Hematopoietic multipotent progenitor cell treated with erythropoietin and hydrocortisone succinate and interleukin-3 and kit ligand, for 17 days (in vitro differentiated cells): ENCODE results near the gene PRSS38.

Experiments used
- DNase-seq: peaks from one replicate; pipeline ENCODE4 v3.0.0-alpha.2; 2015; ENCODE audit warnings: low spot score

Gene PRSS38

DNA sequence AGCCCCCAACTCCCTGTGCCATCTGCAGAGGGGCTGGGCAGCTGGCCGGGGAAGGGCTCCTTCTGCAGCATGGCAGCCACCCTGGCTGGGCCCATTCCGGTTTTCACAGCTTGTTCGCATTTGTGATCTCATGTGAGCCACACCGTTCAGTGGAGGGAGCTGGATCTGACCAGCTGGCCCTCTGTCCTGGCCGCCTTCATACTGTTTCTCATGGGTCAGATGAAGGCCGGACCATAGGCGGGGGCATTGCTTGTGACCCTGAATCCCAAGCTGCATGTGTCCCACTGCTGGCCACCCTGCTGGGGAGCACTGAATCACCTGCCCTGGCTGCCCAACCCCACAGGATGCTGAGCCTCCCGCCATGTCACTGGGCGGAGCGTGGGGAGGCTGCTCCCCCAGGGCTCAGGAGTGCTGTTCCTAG, 36.4 kb upstream of the PRSS38 start:
- DNase-seq: no peak

DNA sequence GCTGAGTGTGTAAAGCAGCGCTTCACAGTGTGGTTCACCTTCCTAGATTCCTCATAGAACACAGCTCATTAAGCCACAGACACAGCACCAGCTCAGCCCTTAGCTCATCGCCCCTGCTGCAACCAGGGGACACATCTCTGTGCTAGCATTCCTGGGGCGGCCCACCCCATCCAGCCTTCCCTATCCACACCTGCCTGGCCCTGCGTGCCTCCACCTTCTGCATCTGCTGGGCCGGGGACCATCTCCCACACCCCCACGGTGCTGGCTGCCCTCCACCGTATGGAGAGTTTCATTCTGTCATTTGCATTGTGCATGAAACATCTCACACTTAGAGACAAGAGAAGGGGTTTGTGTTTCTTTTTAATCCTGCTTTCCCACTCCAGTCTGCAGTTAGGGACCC, 35.8 kb upstream of the PRSS38 start:
- no peak for DNase-seq

DNA sequence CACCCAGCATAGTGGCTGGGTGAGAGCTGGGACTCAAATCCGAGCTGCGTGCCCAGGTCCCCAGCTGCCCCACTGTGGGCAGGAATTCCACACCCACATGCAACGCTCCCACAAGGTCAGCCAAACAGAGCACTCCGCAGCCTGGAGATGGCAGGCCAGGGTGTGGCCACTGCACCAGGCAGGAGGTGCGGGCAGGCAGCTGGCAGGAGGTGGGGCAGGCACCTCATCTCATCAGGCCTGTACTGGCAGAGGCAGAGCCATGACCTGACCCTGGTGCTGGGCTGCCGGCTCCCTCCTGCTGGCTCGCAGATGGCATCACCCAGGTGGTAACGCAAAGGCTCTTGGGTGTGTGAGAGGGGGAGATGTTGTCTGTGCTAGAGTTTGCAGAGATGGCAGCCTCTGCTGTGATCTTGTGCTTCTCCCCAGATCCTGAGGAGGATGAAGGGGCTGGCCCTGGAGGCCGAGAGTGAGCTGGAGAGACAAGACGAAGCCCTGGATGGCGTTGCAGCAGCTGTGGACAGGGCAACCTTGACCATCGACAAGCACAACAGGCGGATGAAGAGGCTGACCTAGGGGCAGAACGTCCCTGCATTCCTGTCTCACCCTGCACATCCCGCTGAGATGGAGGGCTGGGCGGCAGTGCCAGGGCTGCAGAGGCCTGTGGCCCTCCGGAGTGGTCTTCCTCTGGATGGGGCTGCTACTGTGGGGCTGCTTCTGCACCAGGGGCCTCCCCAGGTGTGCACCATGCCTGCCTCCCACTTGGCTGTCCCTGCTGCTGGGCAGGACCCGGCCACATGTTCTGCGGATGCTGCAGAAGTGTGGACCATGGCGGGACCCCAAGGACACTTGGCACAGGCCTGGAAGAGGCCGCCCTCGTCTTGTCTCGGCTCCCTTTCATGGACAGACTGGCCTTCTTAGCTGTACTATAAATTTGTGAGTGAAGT, 35.1 kb upstream of the PRSS38 start:
- DNase-seq: no peak

DNA sequence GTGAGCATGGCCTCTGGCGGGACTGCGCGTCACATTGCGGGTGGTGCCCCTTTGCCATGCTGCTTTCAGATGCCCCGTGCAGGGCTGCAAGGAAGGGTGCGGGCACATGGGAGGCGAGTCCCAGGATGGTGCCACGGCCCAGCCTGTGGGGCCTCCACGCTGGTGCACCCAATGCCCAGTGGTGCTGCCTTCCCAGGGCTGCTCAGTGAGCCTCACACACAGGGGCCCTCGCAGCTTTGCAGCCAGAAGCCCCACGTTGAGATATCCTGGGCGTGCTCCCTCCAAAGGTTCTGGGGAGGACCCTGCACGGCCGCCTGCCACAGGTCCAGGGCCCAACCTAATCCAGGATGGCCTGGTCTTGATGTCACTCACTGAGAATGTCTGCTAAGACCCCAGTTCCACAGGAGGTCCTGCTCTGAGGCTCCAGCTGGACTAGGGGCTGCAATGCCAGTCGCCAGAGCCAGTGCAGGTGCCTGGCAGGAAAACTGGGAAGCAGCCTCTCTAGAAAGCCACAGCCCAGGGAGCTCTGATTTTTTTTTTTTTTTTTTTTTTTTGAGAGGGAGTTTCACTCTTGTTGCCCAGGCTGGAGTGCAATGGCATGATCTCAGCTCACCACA, 34.1 kb upstream of the PRSS38 start:
- DNase-seq: no peak

DNA sequence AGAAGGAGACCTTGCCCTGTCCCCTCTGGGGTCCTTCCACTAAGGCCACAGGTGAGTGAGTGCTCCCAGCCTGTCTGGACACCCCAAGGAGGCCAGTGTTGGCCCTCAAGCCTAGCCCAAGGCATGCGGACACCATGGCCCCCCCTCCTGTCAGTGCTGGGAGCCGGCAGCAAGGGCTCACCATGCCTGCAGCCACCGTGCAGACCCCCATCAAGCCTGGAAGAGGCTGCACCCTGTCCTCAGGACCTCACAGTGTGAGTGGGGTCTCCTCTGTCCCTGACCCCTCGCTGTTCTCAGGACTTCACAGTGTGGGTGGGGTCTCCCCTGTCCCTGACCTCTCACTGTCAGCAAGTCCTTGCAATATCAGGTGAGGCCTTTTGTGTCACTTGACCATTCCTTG, 33.2 kb upstream of the PRSS38 start:
- DNase-seq: no peak

DNA sequence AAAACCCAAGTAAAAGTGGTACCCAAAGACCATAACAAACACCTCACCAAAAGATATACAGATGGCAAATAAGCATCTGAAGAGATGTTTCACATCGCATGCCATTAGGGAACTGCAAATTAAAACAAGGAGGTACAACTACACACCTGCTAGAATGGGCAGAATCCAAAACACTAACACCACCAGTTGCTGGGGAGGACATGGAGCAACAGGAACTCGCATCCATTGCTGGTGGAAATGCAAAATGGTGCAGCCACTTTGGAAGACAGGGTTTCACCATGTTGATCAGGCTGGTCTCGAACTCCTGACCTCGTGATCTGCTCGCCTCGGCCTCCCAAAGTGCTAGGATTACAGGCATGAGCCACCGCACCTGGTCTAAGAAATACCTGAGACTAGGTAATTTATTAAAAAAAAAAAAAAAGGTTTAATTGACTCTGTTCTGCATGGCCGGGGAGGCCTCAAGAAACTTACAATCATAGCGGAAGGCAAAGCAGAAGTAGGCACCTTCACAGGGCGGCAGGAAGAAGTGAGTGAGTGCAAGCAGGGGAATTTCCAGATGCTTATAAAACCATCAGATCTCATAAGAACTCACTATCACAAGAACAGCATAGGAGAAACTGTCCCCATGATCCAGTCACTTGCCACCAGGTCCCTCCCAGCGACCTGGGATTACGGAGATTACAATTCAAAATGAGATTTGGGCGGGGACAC, 30.2 kb upstream of the PRSS38 start:
- no peak for DNase-seq

DNA sequence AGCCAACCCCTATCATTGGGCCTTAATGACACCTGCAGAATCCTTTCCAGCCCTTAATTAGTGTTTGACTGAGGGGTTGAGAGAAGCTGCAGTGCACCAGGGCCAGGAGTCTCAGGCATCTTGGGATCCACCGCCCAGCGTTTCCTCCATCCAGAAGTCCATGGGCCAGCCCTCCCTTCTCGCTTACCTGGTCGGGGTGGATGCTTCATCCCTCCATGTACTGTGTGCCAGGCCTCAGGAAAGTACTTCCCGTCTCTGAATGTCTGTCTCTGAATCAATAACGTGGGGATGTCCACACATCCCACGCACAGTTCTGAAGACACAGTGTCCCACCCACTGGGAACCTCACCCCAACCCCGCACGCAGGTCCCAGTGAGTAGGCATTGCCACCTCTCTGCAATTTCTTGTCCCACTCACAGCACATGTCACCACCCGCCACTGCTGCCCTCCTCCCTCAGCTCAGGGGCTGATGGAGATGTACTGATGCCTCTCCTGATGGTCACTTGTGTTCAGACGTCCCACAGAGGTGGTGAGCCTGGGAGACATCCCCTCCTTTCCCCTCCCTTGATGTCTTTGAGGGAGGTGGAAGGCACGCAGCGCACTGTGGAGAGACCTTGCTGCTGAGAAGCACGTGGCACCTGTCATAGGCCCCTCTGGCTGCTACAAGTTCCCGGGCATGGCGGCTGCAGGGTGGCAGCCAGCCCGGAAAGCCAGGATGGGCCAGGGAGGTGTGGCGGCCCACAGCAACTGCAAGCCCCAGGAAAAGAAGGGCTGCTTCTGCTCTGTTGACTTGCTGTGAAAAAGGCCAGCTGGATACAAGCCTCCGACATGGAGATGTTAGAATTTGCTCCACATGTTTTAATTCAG, 29.4 kb upstream of the PRSS38 start:
- DNase-seq: no peak

DNA sequence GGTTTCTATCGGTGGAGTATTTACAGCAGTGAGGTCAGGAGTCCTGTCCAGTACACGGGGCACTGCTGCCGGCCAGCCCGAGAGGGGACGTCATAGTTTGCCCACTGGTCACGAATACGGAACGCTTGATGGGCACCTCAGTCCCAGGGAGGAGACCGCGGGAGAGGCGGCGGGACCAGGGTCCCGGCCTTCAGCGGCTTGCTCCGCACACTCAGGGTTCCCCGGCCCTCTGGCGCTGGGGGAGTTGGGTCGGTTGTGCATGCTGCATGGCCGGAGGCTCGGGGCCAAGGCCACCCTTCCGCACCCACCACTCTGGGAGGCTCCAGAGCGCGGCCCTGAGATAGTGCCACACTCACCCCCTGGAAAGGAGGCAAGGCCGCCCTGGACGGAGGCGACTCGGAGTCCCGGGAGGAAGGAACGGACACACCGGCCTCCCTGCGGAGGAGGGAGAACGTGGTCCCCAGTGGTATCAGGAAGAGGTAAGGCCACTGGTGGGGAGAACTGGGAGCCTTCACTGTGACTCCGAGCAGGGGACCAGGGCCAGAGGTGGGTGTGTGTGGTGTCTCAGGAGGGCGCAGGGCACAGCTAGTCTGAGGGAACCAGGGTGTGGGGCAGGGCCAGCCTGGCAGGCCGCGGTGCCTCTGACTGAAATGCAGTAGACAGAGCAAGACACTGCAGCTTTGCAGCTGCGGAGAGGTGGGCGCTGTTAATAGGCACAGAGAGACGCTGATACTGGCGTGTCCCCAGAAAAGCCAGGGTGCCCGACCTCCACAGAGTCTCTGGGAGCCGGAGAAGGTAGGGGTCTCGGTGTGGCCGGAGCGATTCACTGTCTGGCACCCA, 28.6 kb upstream of the PRSS38 start:
- DNase-seq: no peak

DNA sequence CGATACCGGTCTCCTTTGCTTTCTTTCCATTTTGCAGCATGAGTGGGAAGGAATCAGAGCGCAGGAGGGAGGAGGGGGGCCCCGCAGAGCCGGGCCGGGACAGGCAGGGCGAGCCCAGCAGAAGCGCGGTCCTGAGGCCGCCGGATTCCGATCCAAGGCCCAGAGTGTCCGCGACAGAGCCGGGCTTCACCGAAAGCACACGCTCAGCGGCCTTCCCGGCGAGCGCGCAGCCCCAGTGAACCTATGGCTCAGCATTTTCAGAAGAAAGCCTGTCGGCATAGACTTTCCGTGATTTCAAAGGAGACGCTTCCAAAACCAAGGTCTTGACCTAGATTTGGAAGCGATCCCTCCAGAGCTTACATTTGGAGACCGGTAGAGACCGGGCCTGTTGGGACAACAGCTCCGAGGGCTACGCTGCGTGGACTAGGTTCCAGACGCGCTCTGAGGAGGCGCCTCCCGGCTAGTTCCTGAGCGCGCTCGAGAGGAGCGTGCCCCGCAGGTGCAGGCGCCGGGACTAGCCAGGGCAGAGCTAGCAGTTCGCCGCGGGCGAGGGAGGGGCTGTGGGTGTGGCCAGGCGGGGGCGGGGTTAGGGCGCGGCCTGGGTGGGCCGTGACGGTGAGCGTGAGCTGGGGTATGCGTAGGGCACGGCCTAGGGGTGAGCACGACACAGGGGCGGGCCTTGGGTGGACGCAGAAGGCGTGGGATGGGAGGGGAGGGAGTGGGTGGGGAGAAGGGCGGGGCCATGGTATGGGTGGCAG, 27.8 kb upstream of the PRSS38 start:
- DNase-seq: peak; percentile 37

DNA sequence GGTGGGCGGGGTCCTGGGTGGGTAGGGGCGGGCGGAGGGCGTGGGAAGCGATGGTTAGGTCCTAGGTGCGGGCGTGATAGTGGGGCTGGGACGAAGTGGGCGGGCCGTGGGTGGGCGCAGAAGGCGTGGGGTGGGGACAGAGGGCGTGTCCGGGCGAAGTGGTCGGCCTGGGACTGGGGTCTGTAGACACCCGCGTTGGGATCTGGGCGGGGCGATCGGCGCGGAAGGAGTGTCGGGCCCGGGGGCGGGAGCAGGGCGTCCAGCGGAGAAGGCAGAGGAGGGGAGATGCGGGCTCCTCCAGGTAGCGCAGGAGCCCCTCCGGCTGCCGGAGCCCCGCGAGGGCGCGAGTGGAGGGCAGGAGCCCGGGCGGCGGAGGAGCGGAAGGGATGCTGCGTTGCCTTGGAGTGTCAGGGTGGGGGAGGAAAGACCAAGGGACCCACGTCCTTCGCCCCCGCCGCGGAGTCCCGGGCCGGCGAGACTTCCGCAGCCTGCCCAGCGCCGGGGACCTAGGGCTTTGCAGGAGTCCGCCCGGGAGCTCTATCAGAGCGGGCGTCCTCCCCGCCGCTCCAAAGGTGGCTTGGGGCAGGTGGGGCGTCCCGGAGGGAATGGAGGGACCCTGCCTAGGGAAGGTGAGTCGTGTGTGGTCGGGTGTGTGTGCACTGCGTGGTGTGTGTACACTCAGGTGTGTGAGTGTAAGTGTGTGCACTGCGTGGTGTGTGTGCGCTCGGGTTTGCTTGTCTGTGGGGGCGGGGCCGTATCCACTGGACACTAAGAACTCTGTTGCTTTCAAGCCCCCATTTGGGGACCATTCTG, 27.0 kb upstream of the PRSS38 start:
- DNase-seq: peak; percentile 30

DNA sequence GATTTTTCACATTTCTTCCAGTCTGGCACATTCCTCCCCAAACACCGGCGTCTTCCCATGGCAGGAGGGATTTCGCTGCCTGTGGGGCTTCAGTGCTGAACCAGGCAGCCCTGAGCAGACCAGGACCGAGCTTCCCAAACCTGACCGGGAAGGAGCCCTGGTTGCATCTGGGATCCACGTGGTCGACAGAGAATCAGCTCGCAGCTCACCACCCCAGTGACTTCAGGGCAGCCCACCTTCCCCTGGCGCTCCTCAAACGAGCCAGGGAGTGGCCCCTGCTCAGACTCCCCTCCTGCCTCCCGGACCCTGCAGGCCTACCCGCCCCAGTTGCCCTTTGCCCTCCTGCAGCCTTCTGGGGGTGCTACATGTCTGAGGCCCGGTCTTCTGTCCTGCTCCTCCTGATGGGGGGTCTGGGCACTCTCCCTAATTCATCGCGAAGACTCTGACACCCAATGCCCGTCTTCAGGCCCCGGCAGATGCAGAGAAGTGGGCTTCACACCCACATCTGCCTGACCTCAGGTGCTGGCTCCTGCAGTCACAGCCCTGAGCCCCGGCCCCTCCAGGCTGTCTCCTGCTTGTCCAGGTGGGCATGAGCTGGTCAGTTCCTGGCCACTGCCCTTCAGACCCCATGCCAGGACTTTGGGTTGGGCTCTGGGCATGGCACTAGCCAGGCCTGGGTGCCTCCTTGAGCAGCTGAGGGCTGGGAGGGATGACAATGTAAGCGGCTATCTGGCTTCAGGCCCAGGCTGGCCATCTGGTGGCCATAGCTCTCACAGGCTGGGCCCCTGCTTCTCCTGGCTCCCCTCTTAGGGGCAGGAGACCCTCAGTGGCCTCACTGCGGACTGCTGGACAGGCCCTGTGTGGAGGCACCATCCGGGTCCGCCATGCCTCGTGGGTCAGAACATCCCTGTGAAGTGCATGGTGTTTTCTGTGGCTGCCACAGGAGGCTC, 26.1 kb upstream of the PRSS38 start:
- no peak for DNase-seq

DNA sequence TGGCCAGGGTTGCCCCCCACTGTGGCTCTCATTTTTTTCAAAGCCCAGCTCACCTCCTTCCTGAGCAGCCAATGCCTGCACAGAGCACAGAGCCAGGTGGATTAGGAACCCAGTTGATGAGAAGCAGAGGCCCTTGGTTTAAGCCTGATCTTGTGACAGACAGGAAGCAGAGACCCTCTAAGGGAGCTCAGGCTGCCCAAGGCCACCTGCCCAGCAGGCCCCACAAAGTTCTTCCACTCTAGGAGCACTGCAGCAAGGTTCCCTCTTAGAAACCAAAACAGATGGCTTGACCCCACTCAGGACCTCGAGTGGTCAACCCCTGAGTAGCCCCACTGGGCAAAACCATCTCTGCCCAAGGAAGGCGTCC, 25.5 kb upstream of the PRSS38 start:
- DNase-seq: no peak

DNA sequence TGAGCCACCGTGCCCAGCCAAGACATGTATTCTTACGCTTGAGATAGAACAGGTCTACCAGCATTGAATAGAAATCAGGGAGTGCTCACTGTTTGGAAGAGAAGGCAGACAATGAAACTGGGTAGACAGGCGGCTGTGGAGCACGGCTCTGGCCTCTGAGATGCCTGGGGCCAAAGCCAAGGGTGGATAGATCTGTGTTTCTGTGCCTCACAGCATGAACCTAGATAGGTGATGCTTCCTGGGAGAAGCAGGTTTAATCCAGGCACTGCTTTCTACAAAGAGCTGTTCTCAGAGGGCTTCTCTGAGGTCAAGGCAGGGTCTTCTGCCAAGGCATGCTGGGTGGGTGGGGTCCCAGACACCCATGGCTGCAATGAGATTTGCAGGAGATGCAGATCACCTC, 24.6 kb upstream of the PRSS38 start:
- no peak for DNase-seq

DNA sequence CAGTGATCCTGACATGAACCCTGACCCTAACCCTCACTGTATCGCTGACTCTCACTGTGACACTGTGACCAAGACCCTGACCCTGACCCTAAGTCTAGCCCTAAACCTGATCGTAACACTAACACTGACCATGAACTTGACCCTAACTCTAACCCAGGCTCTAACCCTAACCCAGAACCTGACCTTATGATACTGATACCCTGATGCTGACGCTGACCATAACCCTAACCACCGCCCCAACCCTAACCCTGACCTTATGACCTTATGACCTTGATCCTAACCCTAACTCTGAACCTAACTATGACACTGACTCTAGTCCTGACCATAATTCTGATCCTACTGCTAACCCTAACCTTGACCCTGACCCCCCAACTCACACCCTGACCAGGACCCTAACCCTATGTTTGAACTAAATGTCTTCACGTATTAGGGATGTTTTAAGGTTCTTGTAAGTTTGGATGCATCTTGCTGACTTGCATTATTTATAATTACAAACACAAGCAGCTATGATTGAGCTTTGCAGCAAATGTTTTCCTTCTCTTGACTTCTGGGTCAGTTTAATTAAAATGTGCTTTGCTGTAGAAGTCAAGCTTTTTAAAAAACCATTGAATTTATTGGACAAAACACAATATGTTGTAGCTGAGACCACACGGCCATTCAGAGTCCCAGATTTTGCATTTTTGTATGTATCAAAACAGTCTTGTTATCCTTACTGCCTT, 23.9 kb upstream of the PRSS38 start:
- no peak for DNase-seq

DNA sequence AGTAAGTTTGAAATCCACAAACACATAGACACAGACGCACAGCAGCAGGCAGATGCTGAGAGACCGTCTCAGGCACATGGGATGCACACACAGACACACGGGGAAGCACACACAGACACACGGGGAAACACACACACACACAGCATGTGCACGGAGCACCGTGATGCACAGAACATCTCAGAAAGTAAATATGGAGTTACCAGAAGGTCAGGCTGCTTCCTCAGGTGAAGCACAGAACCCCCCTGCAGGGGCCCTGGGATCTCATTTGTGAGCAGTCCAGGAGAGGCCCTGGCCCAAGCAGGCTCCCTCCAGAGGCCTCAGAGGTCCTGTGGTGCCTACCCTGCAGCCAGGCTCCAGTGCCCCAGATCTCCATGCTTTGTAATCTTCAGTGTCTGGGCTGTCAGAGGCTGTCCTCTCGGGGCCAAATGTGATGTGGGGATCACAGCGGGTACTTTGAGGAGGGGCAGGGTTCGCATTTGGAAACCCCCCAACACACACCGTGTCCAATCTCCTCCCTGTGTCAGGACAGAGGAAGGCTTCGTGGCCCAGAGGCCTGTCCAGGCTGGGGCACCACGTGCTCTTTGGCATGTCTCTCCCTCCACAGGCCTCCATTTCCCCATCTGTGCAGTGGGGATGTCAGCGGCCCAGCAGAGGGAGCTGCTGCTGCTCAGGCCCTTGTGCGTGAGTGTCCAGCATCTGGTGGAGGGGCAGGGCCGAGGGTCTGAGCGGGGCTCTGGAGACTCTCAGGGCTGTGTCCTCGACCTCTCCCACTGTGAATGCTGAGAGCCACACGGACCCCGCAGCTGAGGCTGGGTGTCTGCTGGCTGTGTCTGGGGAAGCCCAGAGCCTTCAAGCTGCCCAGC, 23.0 kb upstream of the PRSS38 start:
- DNase-seq: no peak

DNA sequence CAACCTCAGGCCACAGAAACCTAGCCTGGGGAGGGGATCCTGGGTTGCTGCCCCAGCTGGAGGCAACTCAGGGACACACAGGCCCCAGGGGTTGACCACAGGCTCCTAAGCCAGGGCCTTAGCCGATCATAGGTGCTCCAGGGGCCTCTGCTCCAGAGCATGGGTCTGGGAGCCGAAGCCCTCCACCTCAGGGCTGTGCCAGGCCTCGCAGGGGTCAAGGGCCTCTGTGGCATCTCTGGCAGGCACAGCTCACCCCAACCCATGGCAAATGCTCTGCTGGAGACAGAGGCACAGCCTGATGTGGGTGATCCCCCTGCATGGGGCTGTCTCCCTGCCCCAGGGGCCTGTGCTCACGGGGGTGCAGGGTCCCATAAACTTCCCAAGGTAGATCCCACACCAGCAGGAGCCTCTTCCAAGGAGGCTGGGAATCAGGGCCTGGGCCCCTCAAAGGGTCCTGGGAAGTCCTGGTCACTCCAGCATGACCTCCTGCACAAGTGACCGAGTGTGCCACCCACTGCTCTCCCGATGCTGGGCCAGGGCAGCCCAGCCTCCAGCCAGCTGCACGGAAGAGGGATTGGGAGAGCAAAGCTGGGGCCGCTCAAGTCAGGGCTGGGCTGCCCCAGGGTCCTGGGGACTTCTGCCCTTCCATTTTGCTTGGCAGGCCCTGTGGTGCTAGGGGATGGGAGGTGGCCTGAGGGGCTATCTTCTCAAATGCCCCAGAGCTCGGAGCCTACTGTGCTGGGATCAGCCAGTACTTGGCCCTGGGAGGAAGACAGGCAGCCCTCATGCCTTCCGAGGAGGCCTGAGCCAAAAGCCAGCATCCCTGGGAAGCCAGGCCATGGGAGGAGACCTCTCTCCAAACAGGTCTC, 22.2 kb upstream of the PRSS38 start:
- DNase-seq: no peak
